Ishikawa (cell line): ENCODE measurements around the gene MAP7.

Experiments
- CEBPB ChIP-seq: IDR thresholded peaks from 2 replicates; pipeline ENCODE4 v1.6.1; 2012
- CREB1 ChIP-seq: IDR thresholded peaks from 2 replicates; pipeline ENCODE4 v1.6.1; 2012; ENCODE audit warnings: low read depth
- EP300 ChIP-seq: IDR thresholded peaks from 2 replicates; pipeline ENCODE4 v1.6.1; 2012; ENCODE audit warnings: borderline replicate concordance
- FOXM1 ChIP-seq: IDR thresholded peaks from 2 replicates; pipeline ENCODE4 v1.6.1; 2012; ENCODE audit warnings: low read depth, borderline replicate concordance
- MAX ChIP-seq: IDR thresholded peaks from 2 replicates; pipeline ENCODE4 v1.6.1; 2012
- RAD21 ChIP-seq: IDR thresholded peaks from 2 replicates; pipeline ENCODE4 v1.6.1; 2012; ENCODE audit warnings: low read depth
- YY1 ChIP-seq: IDR thresholded peaks from 2 replicates; pipeline ENCODE4 v1.6.1; 2012; ENCODE audit warnings: low read depth

GRCh38 chr6:136387316-136387715, 162.9 kb downstream of the MAP7 start:
- TF ChIP-seq CREB1 (no peak), EP300 (no peak), FOXM1 (no peak), RAD21 (no peak), CEBPB (no peak), MAX (no peak), YY1 (no peak)
